GM19452 (cell line): Measurements from ENCODE around the gene VPS18.
"Not testable (repeated sequence)": the region's sequence is repeated elsewhere in the genome, so short reads cannot be mapped to it uniquely, and the experiment has no call there.

Experiments
- ATAC-seq: cut with Tn5 transposase; IDR thresholded peaks from one replicate; pipeline ENCODE4 v1.9.1; 2021; ENCODE audit not compliant: unreplicated experiment

VPS18 gene, protein sequence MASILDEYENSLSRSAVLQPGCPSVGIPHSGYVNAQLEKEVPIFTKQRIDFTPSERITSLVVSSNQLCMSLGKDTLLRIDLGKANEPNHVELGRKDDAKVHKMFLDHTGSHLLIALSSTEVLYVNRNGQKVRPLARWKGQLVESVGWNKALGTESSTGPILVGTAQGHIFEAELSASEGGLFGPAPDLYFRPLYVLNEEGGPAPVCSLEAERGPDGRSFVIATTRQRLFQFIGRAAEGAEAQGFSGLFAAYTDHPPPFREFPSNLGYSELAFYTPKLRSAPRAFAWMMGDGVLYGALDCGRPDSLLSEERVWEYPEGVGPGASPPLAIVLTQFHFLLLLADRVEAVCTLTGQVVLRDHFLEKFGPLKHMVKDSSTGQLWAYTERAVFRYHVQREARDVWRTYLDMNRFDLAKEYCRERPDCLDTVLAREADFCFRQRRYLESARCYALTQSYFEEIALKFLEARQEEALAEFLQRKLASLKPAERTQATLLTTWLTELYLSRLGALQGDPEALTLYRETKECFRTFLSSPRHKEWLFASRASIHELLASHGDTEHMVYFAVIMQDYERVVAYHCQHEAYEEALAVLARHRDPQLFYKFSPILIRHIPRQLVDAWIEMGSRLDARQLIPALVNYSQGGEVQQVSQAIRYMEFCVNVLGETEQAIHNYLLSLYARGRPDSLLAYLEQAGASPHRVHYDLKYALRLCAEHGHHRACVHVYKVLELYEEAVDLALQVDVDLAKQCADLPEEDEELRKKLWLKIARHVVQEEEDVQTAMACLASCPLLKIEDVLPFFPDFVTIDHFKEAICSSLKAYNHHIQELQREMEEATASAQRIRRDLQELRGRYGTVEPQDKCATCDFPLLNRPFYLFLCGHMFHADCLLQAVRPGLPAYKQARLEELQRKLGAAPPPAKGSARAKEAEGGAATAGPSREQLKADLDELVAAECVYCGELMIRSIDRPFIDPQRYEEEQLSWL

DNA sequence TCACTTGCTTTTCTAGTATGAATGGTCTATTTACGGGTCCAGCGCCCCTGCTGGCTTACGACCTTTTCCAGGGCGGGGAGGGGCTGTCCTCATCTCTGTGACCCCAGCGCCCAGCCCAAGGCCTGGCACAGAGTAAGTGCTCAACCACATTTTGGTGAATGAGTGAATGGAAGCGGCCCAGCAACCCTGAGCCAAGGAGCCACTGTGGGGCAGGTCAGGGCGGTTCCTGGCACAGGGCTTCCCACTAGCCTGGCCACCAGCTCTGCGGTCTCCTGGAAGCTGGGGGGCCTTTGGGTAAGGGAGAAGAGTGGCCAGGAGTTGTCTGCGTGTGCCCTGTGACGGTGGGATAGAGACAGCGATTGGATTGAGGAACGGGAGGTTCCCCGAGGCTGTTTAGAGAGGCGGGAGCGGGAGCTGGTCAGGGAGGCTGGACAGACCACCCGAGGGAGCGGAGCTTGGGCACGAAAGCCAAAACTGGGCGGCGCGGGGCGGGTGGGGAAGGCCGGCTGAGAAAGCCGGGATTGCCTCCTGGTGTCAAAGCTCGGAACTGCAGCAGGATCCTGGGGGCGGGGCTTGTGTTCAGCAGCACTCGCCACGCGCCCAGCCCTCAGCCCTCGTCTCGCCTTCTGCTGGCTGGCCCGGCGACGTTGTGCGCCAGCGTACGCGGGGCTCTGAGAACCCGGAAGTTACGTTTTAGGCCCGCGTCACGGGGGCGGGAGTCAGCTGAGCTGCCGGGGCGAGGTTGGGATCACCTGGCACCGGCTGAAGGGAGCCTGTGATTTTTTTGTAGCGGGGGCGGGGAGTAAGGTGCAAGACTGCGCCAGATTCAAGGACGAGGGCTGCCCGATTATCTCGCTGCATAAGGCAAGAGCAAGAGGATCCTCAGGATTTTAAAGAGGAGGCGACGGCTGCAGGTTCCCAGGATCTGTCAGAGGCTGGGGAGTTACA lies at the start of gene VPS18:
VPS18 (plus strand) TSS at position 718 of the 948 bp plus-strand sequence. CDS start 319 bp downstream, outside the sequence.
- ATAC-seq, result peak; percentile 88

GRCh38 chr15:40844696-40845030 lies 49.6 kb upstream of the VPS18 start:
- no peak for ATAC-seq

DNA sequence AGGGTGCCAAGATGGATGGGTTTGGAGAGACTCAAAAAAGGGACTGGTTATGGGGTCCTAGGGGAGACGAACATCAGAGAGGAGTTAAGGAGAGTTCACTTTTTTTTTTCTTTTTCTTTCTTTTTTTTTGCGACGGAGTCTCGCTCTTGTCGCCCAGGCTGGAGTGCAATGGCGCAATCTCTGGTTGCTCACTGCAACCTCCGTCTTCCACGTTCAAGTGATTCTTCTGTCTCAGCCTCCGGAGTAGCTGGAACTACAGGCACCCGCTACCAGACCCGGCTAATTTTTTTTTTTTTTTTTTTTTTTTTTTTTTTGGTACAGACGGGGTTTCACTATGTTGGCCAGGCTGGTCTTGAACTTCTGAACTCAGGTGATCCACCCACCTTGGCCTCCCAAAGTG lies 49.2 kb upstream of the VPS18 start:
- no peak for ATAC-seq

- no peak for ATAC-seq
Measured at GRCh38 chr15:40845511-40846284, 48.6 kb upstream of the VPS18 start.

- no peak for ATAC-seq
Measured at GRCh38 chr15:40846841-40847222, 47.4 kb upstream of the VPS18 start.

GRCh38 chr15:40847223-40847961 lies 46.9 kb upstream of the VPS18 start:
- no peak for ATAC-seq

DNA sequence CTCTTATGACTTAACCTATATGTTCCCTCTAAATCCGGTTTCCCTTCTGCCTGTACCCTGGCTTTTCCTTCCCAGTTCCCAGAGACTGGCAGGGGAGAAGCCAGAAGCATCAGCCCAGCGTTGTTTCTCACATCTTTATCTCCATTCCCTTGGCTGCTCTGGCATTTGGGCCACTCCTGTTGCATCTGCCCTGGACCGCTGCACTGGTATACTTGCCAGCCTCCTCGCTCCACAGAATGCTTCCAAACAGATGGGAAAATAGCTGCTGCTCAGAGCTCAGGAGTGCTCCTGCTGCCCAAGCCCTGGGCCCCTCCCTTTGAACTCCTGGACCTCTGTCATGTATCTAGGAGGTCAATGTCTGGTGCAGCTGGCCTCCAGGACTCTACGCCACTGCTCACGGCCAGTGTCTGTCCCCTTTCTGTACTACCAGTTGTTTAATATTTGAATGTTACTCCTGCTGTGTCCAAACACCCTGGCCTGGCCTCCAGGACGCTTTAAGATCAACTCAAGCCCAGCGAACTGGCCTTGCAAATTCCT lies 43.6 kb upstream of the VPS18 start:
- no peak for ATAC-seq

DNA sequence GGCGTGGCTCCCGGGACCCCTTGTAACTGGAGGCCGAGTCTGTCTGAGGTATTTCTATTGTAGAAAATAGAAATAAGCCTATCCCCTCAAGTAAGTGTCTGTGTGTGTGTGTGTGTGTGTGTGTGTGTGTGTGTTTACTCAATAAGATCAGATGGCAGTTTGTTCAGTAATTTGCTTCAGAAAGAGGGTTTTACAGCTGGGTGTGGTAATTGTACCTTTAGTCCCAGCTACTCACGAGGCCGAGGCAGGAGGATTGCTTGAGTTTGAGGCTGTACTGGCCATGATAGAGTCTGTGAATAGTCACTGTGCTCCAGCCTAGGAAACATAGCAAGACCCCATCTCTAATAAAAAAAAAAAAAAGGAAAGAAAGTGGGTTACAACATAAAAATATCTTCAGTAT lies 41.7 kb upstream of the VPS18 start:
- no peak for ATAC-seq

- no peak for ATAC-seq
Measured at GRCh38 chr15:40853241-40853890, 40.9 kb upstream of the VPS18 start.

DNA sequence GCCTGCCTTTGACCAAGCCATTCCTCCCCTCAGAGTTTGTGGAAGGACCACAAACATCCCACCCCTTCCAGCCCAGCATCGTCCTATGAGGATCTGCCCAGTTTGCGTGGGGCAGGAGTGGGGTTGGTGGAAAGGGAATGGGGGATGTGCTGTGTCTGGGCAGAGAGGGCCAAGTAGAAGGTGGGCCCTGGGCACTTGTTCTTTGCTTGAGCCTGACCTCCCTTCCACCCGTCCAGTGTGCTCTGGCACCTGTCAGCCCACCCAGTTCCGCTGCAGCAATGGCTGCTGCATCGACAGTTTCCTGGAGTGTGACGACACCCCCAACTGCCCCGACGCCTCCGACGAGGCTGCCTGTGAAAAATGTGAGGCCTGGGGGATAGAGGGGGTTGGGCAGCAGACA lies 40.1 kb upstream of the VPS18 start:
- no peak for ATAC-seq

GRCh38 chr15:40855706-40856234 lies 38.5 kb upstream of the VPS18 start:
- ATAC-seq, result no peak

DNA sequence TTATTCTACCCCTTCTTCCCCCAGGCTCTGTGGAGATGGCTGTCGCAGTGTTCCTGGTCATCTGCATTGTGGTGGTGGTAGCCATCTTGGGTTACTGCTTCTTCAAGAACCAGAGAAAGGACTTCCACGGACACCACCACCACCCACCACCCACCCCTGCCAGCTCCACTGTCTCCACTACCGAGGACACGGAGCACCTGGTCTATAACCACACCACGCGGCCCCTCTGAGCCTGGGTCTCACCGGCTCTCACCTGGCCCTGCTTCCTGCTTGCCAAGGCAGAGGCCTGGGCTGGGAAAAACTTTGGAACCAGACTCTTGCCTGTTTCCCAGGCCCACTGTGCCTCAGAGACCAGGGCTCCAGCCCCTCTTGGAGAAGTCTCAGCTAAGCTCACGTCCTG lies 37.5 kb upstream of the VPS18 start:
- no peak for ATAC-seq

DNA sequence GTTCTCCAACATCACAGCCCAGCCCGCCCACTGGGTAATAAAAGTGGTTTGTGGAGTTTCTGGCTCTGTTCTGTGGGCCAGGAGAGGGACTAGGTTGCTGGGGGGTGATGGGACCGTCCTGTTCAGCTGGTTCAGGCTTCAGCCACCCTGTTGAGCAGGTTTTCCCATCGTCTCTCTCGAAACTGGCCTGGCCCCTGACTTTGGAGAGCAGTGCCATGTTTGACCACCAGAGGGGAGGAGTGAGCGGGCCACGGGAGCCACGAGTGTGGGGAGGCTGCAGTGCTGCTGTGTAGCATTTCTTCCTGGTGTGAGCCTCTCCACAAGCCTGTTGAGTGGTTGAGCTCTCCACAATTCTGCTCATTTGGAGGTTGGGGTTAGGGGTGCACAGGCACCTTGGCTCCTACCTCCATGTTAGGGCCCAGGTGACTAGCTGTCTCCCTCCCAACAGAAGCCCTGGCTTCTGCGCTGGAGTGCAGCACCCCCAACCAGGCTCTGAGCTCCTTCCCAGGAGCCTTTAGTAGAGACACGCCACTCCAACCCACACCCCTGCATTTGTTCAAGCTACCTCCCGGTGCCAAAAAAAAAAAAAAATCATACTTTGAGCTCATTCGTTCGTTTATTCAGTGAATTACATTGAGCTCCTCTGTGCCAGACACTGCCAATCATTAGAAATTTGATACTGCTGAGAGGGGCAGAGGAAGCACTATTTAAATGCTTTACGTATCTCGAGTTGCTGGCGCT lies 36.5 kb upstream of the VPS18 start:
- no peak for ATAC-seq

GRCh38 chr15:40858706-40859105 lies 35.5 kb upstream of the VPS18 start:
- no peak for ATAC-seq

DNA sequence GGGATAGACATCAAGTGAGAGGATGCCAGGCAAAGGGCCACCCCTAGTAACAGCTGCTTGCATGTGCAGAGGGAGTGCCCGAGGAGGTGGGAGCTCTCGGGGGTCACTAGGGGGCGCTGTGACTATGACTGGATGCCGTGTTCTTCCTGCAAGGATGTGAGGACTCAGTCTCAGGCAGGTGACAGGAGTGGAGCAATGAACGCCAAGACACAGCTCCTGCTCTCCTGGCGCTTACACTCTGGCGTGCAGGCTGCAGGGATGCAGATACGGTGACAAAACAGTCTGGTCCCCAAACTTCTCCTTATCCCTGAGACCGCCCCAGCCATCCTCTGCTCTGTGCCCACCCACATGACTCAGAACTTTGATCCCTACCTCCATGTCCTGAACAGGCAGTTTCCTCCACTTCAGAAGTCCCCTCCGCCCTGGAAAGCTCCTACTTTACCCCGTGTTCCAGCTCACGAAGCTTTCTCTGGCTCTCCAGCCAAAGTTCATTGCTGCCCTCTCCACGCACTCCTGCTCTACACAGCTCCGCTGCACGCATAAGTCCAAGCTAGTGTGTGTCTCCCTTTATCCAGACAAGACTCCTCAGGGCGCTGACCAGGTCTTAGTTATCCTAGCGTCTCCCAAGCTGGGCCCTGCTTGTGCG lies 34.9 kb upstream of the VPS18 start:
- no peak for ATAC-seq

GRCh38 chr15:40861147-40861546 lies 33.1 kb upstream of the VPS18 start:
- not testable (repeated sequence) for ATAC-seq

DNA sequence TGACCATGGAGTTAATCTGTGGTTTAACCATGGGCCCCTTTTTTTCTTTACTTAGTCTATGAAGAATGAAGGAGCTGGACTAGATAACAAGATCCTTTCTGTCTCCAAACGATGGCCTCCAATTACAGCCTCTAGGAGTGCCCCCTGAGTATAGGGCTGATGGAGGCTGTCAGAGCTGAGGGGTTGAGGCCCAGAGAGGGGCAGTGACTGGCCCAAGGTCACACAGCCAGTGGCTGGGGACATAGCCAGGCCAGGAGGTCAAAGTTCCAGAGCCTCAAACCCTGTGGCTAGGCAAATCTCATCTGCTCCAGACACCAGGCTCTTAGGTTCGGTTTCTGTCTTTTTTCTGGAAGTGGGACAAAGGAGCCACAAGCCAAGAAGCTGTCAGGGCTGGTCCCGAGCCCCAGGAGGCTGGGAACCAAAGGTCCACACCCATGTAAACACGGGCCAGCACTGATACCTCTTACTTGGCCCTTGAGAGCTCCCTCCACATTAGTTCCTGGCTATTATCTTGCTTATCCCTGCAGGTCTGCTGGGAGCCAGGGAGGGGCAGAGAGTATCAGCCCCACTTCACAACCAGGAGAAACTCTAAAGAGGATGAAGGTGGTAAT lies 30.5 kb upstream of the VPS18 start:
- no peak for ATAC-seq
